ENCODE results near the gene TKT.
A peak's percentile ranks its signal among the peaks of the same experiment; 100 is the strongest.

TKT gene

GRCh38 chr3:53196575-53197407, 59.0 kb downstream of the TKT start:
- peak; percentile 42 for TF ChIP-seq CTCF (IDR thresholded peaks at IDR 0.05; ENCODE audit: insufficient read depth, low read depth, low read length, missing control alignments)
- peak overlapping the region; percentile 65 for H3K4me3 ChIP-seq (ENCODE audit: low read depth, low read length)
- peak; percentile 96 for DNase-seq (ENCODE audit: low read depth)

- peak; percentile 80 for DNase-seq (ENCODE audit: low read depth)
- peak overlapping the region; percentile 65 for H3K4me3 ChIP-seq (ENCODE audit: low read depth, low read length)
Measured at GRCh38 chr3:53195602-53196574, 59.9 kb downstream of the TKT start.

GRCh38 chr3:53195066-53195450, 60.8 kb downstream of the TKT start:
- DNase-seq (ENCODE audit: low read depth) = no peak
- TF ChIP-seq CTCF (IDR thresholded peaks at IDR 0.05; ENCODE audit: insufficient read depth, low read depth, low read length, missing control alignments) = no peak
- H3K4me3 ChIP-seq (ENCODE audit: low read depth, low read length) = no peak overlapping the region

More at GRCh38 chr3:53195602-53196574, 59.9 kb downstream of the TKT start:
- TF ChIP-seq CTCF (IDR thresholded peaks at IDR 0.05; ENCODE audit: insufficient read depth, low read depth, low read length, missing control alignments) = peak; percentile 96

- no peak for TF ChIP-seq CTCF (IDR thresholded peaks at IDR 0.05; ENCODE audit: insufficient read depth, low read depth, low read length, missing control alignments)
- no peak for DNase-seq (ENCODE audit: low read depth)
- H3K4me3 ChIP-seq (ENCODE audit: low read depth, low read length) = no peak overlapping the region
Measured at GRCh38 chr3:53194210-53195065, 61.4 kb downstream of the TKT start.

- H3K4me3 ChIP-seq (ENCODE audit: low read depth, low read length) = no peak overlapping the region
- TF ChIP-seq CTCF (IDR thresholded peaks at IDR 0.05; ENCODE audit: insufficient read depth, low read depth, low read length, missing control alignments) = no peak
- no peak for DNase-seq (ENCODE audit: low read depth)
Measured at GRCh38 chr3:53193466-53194209, 62.2 kb downstream of the TKT start.

All from GM12865 (cell line).